HG03575 (cell line): ENCODE results near the gene EMP2.
"Not testable (repeated sequence)": the region's sequence is repeated elsewhere in the genome, so short reads cannot be mapped to it uniquely, and the experiment has no call there.

Experiments used
- ATAC-seq: cut with Tn5 transposase; IDR thresholded peaks from one replicate; pipeline ENCODE4 v1.9.1; 2021; ENCODE audit not compliant: unreplicated experiment, insufficient number of reproducible peaks, low FRiP score; ENCODE audit errors: extremely low read depth

Gene EMP2

DNA sequence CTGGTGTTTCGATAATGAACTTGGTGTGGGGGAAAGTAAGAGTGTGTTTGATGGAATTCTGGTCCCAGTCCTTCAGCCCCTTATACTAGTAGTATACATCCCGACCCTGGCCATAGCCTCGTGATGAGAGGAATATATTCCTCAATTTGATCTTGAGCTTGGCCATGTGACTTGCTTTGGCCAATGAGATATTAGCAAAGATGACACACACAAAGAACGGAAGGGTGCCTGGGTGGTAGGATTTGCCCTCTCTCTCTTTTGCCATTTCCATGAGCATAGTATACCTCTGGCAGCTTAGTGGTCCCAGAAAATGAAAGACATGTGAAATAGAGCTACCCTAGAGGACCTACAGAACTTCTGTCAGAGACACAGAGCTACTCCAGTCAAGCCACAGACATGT, 2.9 kb upstream of the EMP2 start:
- no peak for ATAC-seq

DNA sequence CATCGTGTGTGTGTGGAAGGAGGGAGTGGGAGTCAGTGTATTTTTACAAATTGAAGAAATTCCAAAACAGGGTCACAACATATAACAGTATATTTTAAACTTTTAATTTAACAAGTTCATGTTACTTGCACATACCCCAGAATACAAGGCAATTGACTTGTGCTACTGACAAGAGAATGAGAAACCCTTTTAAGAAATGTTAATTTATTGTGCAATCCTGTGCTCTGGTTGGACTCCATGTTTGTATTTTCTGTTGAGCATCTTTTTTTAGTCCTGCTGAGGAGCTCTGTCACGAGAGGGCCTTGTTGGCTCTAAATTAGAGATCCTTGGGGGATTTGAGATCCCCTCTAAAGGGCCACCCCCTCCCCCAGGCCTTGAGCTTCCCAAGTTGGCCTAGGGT, 1.1 kb upstream of the EMP2 start:
- ATAC-seq, result no peak

DNA sequence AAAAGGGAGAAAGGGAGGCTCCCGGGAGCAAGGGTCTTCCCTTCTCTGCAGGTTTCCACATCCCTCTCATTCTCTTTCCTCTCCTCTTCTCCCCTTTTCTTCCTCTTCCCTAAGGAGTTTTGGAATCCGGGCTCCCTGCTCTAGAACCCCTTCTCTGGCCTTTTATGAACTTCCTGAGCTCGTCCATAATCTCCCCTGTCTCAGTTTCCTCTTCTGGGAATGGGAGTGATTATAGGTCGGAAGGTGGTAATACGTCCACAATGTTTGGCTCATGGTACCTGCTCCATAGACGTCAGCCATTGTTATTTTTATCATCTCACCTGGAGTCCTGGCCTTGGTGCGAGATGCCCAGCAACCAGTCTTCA, 467 bp upstream of the EMP2 start:
- ATAC-seq, result no peak

DNA sequence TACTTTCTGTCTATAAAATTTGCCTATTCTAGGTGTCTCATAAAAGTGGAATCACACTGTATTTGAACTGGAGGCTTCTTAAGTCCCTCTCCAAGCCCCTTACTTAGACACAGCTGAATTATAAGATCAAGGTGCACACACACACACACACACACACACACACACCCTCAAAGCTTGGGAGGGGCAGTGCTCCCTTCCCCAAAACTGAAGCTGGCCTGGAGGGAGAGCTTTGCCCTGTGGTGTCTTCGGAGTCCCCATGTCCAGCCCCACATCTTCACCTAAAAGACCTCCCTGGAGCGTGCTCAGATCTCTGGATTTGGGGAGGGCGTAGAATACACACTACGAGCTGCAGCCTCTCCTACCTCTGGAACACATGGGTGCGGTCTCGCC, 828 bp downstream of the EMP2 start:
- ATAC-seq, result no peak

GRCh38 chr16:10578474-10579316, 1.7 kb downstream of the EMP2 start:
- no peak for ATAC-seq

DNA sequence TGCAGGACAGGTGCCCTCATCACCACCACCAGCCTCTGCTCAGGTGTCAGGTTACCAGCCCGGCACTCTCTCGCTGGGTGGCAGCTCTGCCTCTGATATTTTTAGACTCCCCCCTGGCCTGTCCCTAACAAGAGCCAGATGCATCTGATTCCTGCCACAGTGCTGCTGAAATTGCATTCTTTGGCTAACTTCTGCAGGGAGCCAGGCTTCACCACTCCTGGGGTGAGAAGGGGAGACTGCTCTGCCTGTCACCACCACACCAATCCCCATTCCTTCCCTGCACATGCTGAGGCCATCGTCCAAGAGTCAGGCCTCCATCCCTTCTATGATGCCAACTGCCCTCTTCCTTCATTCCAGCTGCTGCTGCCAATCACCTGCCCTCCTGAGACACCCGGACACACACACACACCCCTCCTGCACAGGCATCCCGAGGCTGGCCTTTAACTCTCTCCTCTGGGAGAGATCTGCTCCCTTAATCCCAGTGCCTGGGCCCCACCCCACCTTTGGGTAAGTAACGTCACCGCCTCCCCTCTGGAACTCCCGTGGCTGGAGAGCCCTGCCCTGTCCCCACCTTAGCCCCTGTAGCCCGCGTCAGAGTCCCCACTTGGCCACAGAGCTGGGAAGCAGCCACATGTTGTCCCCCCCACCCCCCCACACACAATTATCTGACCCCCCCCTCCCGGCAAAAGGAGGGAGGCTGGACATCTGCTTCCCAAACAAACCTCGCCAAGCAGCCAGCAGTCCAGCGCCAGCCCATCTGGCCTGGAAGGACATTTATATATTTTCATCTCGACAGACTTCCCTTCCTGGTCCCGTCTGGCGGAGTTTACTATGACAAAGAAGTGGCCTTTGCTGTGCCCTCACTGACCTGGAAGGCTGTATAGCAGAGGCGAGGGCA, 2.8 kb downstream of the EMP2 start:
- no peak for ATAC-seq

DNA sequence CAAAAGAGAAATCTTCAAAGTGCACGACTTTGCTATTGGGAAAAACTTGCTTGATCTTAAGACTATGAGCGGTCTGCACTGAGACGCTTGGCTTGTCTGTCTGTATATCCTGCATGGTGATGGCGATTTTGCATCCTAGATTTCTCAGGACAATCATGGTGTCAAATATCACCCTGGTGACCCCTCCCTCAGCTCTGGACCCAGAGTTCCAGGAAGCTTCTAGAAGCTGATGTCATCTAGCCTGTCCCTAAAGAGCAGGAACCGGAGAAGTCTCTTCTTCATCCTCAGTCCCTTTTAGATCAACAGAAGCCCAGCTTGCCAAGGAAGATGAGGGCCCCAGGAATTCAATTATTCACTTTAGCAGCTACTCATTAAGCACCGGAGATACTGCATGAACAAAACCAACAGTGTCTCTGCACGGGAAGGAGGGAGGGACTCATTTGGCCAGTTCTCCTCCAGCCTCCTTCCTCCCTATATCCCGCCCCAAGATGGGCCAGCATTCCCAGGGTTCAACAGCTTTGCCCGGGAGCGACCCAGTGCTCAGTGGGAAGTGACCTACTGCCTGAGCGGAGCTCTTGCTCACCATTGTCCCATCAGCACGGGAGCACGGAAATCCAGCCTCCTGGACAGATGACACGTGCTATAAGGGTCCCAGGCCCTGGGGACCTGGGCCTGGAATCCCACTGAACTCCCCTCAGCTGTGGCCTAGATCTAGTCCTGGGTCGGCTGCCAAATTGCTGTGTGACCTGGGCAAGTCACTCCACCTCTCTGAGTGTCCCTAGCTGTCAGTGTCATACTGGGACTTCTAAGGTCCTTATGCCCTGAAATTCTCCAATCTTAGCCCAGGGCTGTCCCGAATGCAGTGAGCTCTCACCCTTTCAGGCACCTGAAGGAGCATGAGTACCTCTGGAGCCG, 3.8 kb downstream of the EMP2 start:
- ATAC-seq, result no peak

DNA sequence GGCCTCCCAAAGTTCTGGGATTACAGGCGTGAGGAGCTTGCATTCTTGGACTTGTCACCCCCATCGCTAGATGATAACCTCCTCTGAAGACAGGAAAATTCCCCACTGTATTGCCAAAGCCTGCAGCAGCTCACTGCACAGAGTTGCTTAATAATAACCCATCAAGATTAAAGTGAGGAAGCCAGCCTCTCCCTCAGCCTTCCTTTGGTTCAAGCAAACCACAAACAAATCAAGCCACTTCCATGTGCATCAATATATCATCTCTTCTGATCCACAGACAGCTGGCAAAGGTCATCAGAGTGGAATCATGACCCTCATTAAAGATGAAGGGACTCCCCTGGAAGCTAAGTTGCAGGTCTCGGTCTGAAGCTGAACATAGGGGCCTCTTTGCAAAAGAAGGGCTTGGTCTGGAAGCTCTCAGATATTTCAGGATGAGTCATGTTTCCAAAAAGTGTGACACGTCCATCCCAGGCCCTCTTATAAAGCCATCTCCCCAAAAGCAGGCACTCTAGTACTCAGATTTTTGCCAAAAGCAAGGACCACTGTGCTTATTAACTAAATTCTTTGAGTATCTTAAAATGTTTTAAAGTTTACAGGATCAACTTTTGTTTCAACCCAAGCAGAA, 4.8 kb downstream of the EMP2 start:
- ATAC-seq, result no peak

- no peak for ATAC-seq
These were observed 7.8 kb downstream of the EMP2 start for GRCh38 chr16:10572611-10573010.

DNA sequence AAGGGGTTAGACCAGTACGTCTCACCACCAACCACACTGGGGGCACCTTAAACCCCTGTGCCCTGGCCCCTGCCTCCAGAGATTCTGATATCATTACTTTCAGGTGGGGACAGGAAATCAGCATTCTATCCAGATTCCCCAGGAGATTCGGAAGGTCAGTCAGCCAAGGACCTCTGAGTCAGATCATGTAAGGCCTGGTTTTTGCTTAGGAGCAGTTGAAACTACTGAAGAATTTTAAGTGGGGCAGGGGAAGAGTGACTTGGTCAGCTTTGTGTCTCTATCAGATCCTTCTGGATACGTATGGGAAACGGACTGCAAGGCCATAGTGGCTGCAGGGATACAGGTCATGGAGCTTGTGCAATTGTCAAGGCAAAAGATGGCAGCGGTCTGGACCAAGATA, 9.0 kb downstream of the EMP2 start:
- ATAC-seq, result no peak

DNA sequence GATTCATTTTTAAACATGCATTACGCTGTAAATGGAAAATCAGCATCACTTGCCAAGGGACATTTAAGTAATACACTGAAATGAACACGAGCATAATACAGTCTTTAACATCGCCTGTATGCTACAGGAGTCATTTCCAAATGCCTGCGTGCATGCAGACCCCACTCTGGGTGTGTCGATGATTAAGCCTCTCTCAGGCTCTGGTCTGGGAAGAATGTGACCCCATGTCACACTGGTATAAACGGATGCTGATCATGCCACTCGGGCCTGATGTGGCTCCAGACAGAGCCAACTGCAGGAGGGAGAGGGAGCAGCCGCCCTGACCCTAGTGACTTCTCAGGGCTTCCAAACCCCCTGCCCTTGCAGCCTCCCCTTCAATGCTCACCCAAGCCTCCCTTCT, 10.8 kb downstream of the EMP2 start:
- no peak for ATAC-seq

DNA sequence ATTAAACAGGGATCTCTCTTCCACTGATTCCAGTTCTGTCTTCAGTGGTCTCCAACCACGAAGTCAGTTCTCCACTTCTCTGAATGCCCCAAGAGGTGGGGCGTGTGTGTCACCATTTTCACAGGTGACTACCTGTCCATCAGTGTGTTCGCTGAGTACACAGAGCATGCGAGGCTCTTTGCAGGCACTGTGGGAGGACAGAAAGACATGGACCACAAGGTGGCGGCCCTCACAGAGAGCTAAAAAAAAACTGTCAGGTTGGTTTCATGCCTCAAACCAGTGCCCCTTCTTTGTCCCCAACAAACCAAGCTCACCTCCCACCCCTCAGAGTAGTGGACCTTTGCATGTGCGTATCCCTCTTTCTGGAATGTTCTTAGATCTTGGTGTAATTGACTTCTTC, 13.8 kb downstream of the EMP2 start:
- ATAC-seq, result no peak

DNA sequence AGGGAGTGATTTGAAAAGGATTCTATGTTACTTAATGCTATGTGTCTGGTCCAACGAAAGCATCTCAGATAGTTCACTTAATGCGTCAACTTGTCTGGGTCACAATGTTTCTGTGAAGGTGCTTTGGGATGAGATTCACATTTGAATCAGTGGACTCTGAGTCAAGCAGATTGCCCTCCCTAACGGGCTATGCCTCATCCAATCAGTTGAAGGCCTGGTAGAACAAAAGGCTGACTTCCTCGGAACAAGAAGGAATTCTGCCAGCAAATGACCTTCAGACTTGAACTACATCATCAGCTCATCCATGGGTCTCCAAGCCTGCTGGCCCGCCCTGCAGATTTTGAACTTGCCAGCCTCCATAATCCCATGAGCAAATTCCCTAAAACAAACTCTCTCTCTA, 15.2 kb downstream of the EMP2 start:
- no peak for ATAC-seq

GRCh38 chr16:10564591-10564990, 15.8 kb downstream of the EMP2 start:
- no peak for ATAC-seq

- no peak for ATAC-seq
These were observed 18.0 kb downstream of the EMP2 start for GRCh38 chr16:10562361-10562899.

GRCh38 chr16:10561425-10561824, 19.0 kb downstream of the EMP2 start:
- no peak for ATAC-seq

DNA sequence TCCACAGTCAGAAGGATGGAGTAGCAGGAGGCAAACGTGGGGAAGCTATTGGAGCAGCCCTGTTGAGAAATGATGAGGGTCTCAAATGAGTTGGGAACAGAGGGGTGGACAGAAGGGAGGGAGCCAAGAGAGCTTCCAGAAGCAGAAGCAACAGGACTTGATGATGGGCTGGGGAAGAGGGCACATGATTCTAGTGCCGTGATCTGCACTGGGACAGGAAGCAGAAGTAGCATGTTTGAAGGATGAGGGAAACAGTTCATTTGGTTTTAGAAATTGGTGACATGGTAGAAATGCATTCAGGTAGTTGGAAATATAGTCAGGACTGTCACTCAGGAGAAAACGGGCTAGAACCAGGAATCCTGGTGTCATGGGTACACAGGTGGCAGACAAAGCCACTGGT, 19.4 kb downstream of the EMP2 start:
- no peak for ATAC-seq

GRCh38 chr16:10559792-10560191, 20.6 kb downstream of the EMP2 start:
- not testable (repeated sequence) for ATAC-seq
